Activated CD8-positive, alpha-beta T cell treated with anti-CD3 and anti-CD28 coated beads, Interleukin-2, amount 10 ng/mL, durations not matched to agents 7 days and 5 days (primary cell): ENCODE measurements around the gene SNAPC4. TPM values are rescaled to one million over a fixed set of nuclear protein-coding genes. Genes with fewer than 3 reads are reported as not detected.

Experiments used
- ATAC-seq: fragments of 150-1000 bp; cut with Tn5 transposase; one replicate; pipeline ENCODE4 v1.10.0; 2021; ENCODE audit warnings: moderate library complexity
- CTCF ChIA-PET: fragments of 350-600 bp; sonication (Branson Sonifier 250); formaldehyde crosslinking; loops from one replicate; lab custom pipeline; 2021; ENCODE audit warnings: antibody characterized with exemption; lab: Charles Lee
- POLR2A ChIA-PET: fragments of 350-600 bp; sonication (Branson Sonifier 250); formaldehyde crosslinking; loops from one replicate; lab custom pipeline; 2021; ENCODE audit warnings: antibody characterized with exemption; lab: Charles Lee
- DNase-seq: peaks from one replicate; pipeline ENCODE4 v3.0.0-alpha.2; 2020
- H3K27ac Mint-ChIP-seq: one replicate; pipeline ENCODE4 v1.8.0; 2021; ENCODE audit warnings: mild to moderate bottlenecking, mixed read lengths
- H3K27me3 Mint-ChIP-seq: one replicate; pipeline ENCODE4 v1.8.0; 2021; ENCODE audit warnings: low read depth, mixed read lengths
- H3K36me3 Mint-ChIP-seq: one replicate; pipeline ENCODE4 v1.8.0; 2021; ENCODE audit warnings: low read depth, mixed read lengths
- H3K4me1 Mint-ChIP-seq: one replicate; pipeline ENCODE4 v1.8.0; 2021; ENCODE audit warnings: low read depth, mixed read lengths
- H3K4me3 Mint-ChIP-seq: one replicate; pipeline ENCODE4 v1.8.0; 2021; ENCODE audit warnings: mild to moderate bottlenecking, mixed read lengths
- H3K9me3 Mint-ChIP-seq: one replicate; pipeline ENCODE4 v1.8.0; 2022; ENCODE audit warnings: mixed read lengths; ENCODE audit not compliant: insufficient read depth
- total RNA-seq, 2 experiments: library from RNA; stranded (reverse); gene quantifications; one replicate each; pipeline ENCODE4 v1.2.3, GENCODE V29; 2021

SNAPC4 gene
- total RNA-seq, 2 experiments from 2014 or later = 9.5 to 9.6 TPM

GRCh38 chr9:136383436-136383835 lies 16.5 kb downstream of the SNAPC4 start:
- Mint-ChIP-seq H3K27ac (no peak overlapping the region), H3K36me3 (peaks cover 42% of the 10 kb centered on the region), H3K4me1 (peaks cover 24% of the 10 kb centered on the region), H3K9me3 (no peaks in the 10 kb centered on the region), H3K27me3 (no peaks in the 10 kb centered on the region), H3K4me3 (no peak overlapping the region)
- no peak for DNase-seq
- CTCF ChIA-PET = no interaction called here
- POLR2A ChIA-PET = no interaction called here
- ATAC-seq = no peak

- POLR2A ChIA-PET = no interaction called here
- H3K36me3 Mint-ChIP-seq = peaks cover 33% of the 10 kb centered on the region
- no peak overlapping the region for H3K4me3 Mint-ChIP-seq
- ATAC-seq = no peak
- H3K9me3 Mint-ChIP-seq = no peaks in the 10 kb centered on the region
- DNase-seq = no peak
- CTCF ChIA-PET = no interaction called here
- no peaks in the 10 kb centered on the region for H3K27me3 Mint-ChIP-seq
- peaks cover 24% of the 10 kb centered on the region for H3K4me1 Mint-ChIP-seq
- no peak overlapping the region for H3K27ac Mint-ChIP-seq
These were observed 17.9 kb downstream of the SNAPC4 start for GRCh38 chr9:136381966-136382513.

- Mint-ChIP-seq H3K9me3 (no peaks in the 10 kb centered on the region), H3K27ac (no peak overlapping the region), H3K4me1 (peaks cover 24% of the 10 kb centered on the region), H3K36me3 (peaks cover 30% of the 10 kb centered on the region), H3K4me3 (no peak overlapping the region), H3K27me3 (no peaks in the 10 kb centered on the region)
- CTCF ChIA-PET = no interaction called here
- no peak for ATAC-seq
- POLR2A ChIA-PET = no interaction called here
- no peak for DNase-seq
These were observed 18.7 kb downstream of the SNAPC4 start for GRCh38 chr9:136381311-136381710.

- Mint-ChIP-seq H3K4me1 (peaks cover 16% of the 10 kb centered on the region), H3K36me3 (peaks cover 22% of the 10 kb centered on the region), H3K4me3 (no peak overlapping the region), H3K27me3 (no peaks in the 10 kb centered on the region), H3K9me3 (no peaks in the 10 kb centered on the region), H3K27ac (no peak overlapping the region)
- ChIA-PET CTCF (no interaction called here), POLR2A (no interaction called here)
- DNase-seq (no peak), ATAC-seq (no peak)
These were observed 19.6 kb downstream of the SNAPC4 start for GRCh38 chr9:136380381-136380780.

GRCh38 chr9:136379891-136380290 lies 20.1 kb downstream of the SNAPC4 start:
- DNase-seq = no peak
- no peak for ATAC-seq
- no peaks in the 10 kb centered on the region for H3K27me3 Mint-ChIP-seq
- POLR2A ChIA-PET = no interaction called here
- H3K4me3 Mint-ChIP-seq = no peak overlapping the region
- peaks cover 11% of the 10 kb centered on the region for H3K4me1 Mint-ChIP-seq
- H3K27ac Mint-ChIP-seq = no peak overlapping the region
- H3K9me3 Mint-ChIP-seq = no peaks in the 10 kb centered on the region
- CTCF ChIA-PET = no interaction called here
- peaks cover 17% of the 10 kb centered on the region for H3K36me3 Mint-ChIP-seq

- Mint-ChIP-seq H3K27ac (no peak overlapping the region), H3K9me3 (no peaks in the 10 kb centered on the region)
- DNase-seq = no peak
These were observed 20.6 kb downstream of the SNAPC4 start for GRCh38 chr9:136379401-136379800.

GRCh38 chr9:136379003-136379287 lies 21.0 kb downstream of the SNAPC4 start:
- H3K36me3 Mint-ChIP-seq = peaks cover 7% of the 10 kb centered on the region
- peaks cover 2% of the 10 kb centered on the region for H3K4me1 Mint-ChIP-seq
- H3K27ac Mint-ChIP-seq = no peak overlapping the region
- CTCF ChIA-PET = no interaction called here
- no peak for DNase-seq
- POLR2A ChIA-PET = no interaction called here
- ATAC-seq = no peak
- H3K9me3 Mint-ChIP-seq = no peaks in the 10 kb centered on the region
- no peak overlapping the region for H3K4me3 Mint-ChIP-seq
- no peaks in the 10 kb centered on the region for H3K27me3 Mint-ChIP-seq

More at GRCh38 chr9:136379401-136379800, 20.6 kb downstream of the SNAPC4 start:
- ChIA-PET POLR2A (no interaction called here), CTCF (no interaction called here)
- Mint-ChIP-seq H3K4me3 (no peak overlapping the region), H3K4me1 (peaks cover 7% of the 10 kb centered on the region), H3K36me3 (peaks cover 12% of the 10 kb centered on the region), H3K27me3 (no peaks in the 10 kb centered on the region)
- no peak for ATAC-seq

GRCh38 chr9:136378170-136379002 lies 21.6 kb downstream of the SNAPC4 start:
- Mint-ChIP-seq H3K9me3 (no peaks in the 10 kb centered on the region), H3K4me1 (no peaks in the 10 kb centered on the region), H3K4me3 (no peak overlapping the region), H3K27ac (no peak overlapping the region), H3K27me3 (no peaks in the 10 kb centered on the region), H3K36me3 (peaks cover 5% of the 10 kb centered on the region)
- no peak for ATAC-seq
- ChIA-PET CTCF (interaction anchor here (1.7 kb wide), 1 partner anchor 15 kb away, joined by 5 read pairs; the partner anchor contains the start of gene DNLZ), POLR2A (no interaction called here)
- no peak for DNase-seq

GRCh38 chr9:136377341-136378169 lies 22.4 kb downstream of the SNAPC4 start:
- peaks cover 3% of the 10 kb centered on the region for H3K4me1 Mint-ChIP-seq
- H3K9me3 Mint-ChIP-seq = no peaks in the 10 kb centered on the region
- ChIA-PET CTCF (interaction anchor here (1.1 to 1.7 kb wide), 2 partner anchors 14 kb away, joined by 3 to 5 read pairs; partner anchors contain the start of gene DNLZ), POLR2A (interaction anchor here (1.6 kb wide), 1 partner anchor 11 kb away, joined by 4 read pairs; no protein-coding TSS in a partner anchor)
- no peak overlapping the region for H3K27ac Mint-ChIP-seq
- H3K27me3 Mint-ChIP-seq = no peaks in the 10 kb centered on the region
- DNase-seq (no peak), ATAC-seq (no peak)
- peaks cover 1% of the 10 kb centered on the region for H3K36me3 Mint-ChIP-seq
- no peak overlapping the region for H3K4me3 Mint-ChIP-seq

GRCh38 chr9:136376457-136376856 lies 23.5 kb downstream of the SNAPC4 start:
- H3K27me3 Mint-ChIP-seq = no peaks in the 10 kb centered on the region
- no peak for DNase-seq
- no peak overlapping the region for H3K27ac Mint-ChIP-seq
- no peak overlapping the region for H3K4me3 Mint-ChIP-seq
- POLR2A ChIA-PET = interaction anchor here (1.6 kb wide), 1 partner anchor 10 kb away, joined by 4 read pairs; no protein-coding TSS in a partner anchor
- ATAC-seq = no peak
- no peaks in the 10 kb centered on the region for H3K36me3 Mint-ChIP-seq
- peaks cover 3% of the 10 kb centered on the region for H3K4me1 Mint-ChIP-seq
- no peaks in the 10 kb centered on the region for H3K9me3 Mint-ChIP-seq
- CTCF ChIA-PET = interaction anchor here (1.1 to 1.7 kb wide), 2 partner anchors 13 to 15 kb away, joined by 3 to 5 read pairs; partner anchors contain the start of gene DNLZ

- DNase-seq (no peak), ATAC-seq (no peak)
- Mint-ChIP-seq H3K36me3 (no peaks in the 10 kb centered on the region), H3K4me1 (peaks cover 3% of the 10 kb centered on the region), H3K27ac (no peak overlapping the region), H3K9me3 (no peaks in the 10 kb centered on the region), H3K27me3 (no peaks in the 10 kb centered on the region), H3K4me3 (no peak overlapping the region)
- POLR2A ChIA-PET = no interaction called here
- CTCF ChIA-PET = no interaction called here
These were observed 24.9 kb downstream of the SNAPC4 start for GRCh38 chr9:136375096-136375495.
